HG02678 (cell line): ENCODE results near the gene VAV2.

ENCODE experiments used
- ATAC-seq: cut with Tn5 transposase; IDR thresholded peaks from one replicate; pipeline ENCODE4 v1.9.1; 2021; ENCODE audit warnings: mild to moderate bottlenecking, moderate library complexity; ENCODE audit not compliant: unreplicated experiment

VAV2 gene

GRCh38 chr9:133861086-133861485 lies 131.0 kb downstream of the VAV2 start:
- ATAC-seq, result no peak

GRCh38 chr9:133858771-133859170 lies 133.4 kb downstream of the VAV2 start:
- ATAC-seq, result no peak

- no peak for ATAC-seq
Observed at GRCh38 chr9:133857639-133858038, 134.5 kb downstream of the VAV2 start.

- ATAC-seq, result no peak
Observed at GRCh38 chr9:133856798-133857197, 135.3 kb downstream of the VAV2 start.

GRCh38 chr9:133855802-133856521 lies 136.2 kb downstream of the VAV2 start:
- no peak for ATAC-seq

- no peak for ATAC-seq
Observed at GRCh38 chr9:133855371-133855770, 136.8 kb downstream of the VAV2 start.

- no peak for ATAC-seq
Observed at GRCh38 chr9:133854765-133855164, 137.4 kb downstream of the VAV2 start.

GRCh38 chr9:133854048-133854447 lies 138.1 kb downstream of the VAV2 start:
- no peak for ATAC-seq

GRCh38 chr9:133853331-133853730 lies 138.8 kb downstream of the VAV2 start:
- no peak for ATAC-seq

GRCh38 chr9:133852431-133852830 lies 139.7 kb downstream of the VAV2 start:
- no peak for ATAC-seq

GRCh38 chr9:133851693-133852092 lies 140.4 kb downstream of the VAV2 start:
- no peak for ATAC-seq

GRCh38 chr9:133850937-133851336 lies 141.2 kb downstream of the VAV2 start:
- no peak for ATAC-seq

- no peak for ATAC-seq
Observed at GRCh38 chr9:133850161-133850560, 142.0 kb downstream of the VAV2 start.

GRCh38 chr9:133849110-133849670 lies 142.9 kb downstream of the VAV2 start:
- no peak for ATAC-seq

- ATAC-seq, result no peak
Observed at GRCh38 chr9:133848471-133849109, 143.5 kb downstream of the VAV2 start.

- ATAC-seq, result no peak
Observed at GRCh38 chr9:133846483-133847090, 145.5 kb downstream of the VAV2 start.

- ATAC-seq, result no peak
Observed at GRCh38 chr9:133845440-133845839, 146.7 kb downstream of the VAV2 start.

GRCh38 chr9:133844881-133845410 lies 147.2 kb downstream of the VAV2 start:
- no peak for ATAC-seq

GRCh38 chr9:133844398-133844784 lies 147.7 kb downstream of the VAV2 start:
- ATAC-seq, result no peak

GRCh38 chr9:133843751-133844397 lies 148.2 kb downstream of the VAV2 start:
- ATAC-seq, result no peak

GRCh38 chr9:133843250-133843649 lies 148.9 kb downstream of the VAV2 start:
- ATAC-seq, result no peak
